Measurements from ENCODE around the gene C11orf42. TPM values are rescaled to one million over a fixed set of nuclear protein-coding genes. Genes with fewer than 3 reads are reported as not detected.

The C11orf42 gene
- total RNA-seq, result not detected in 2 replicates

GRCh38 chr11:6205366-6205765 is at the start of gene C11orf42:
Gene C11orf42 (plus strand): TSS chr11:6205557. CDS start chr11:6205616, 59 bp downstream.

GRCh38 chr11:6170226-6170625 is 35.1 kb upstream of the C11orf42 start, which contains the start of gene OR52B2:
Gene OR52B2 (minus strand): TSS chr11:6170326. CDS start chr11:6170326, 0 bp downstream.

GRCh38 chr11:6199174-6199810 is 6.1 kb upstream of the C11orf42 start, which contains the start of gene OR52W1:
Gene OR52W1 (plus strand): TSS chr11:6199224. CDS start chr11:6199224, 0 bp downstream.

GRCh38 chr11:6234387-6235107 is 29.2 kb downstream of the C11orf42 start, which contains the start of gene FHIP1B:
Gene FHIP1B (minus strand): TSS chr11:6234636. CDS start chr11:6224516, 10,120 bp downstream.

GRCh38 chr11:6238902-6239301 is 33.5 kb downstream of the C11orf42 start, which contains the start of gene CNGA4:
Gene CNGA4 (plus strand): TSS chr11:6239089. CDS start chr11:6239207, 118 bp downstream.

Other genes with a start within 250 kb of the C11orf42 start
- gene OR56A5, start 237.1 kb upstream of the C11orf42 start, total RNA-seq, result not detected in 2 replicates
- gene OR52L1, start 218.6 kb upstream of the C11orf42 start, total RNA-seq, result not detected in 2 replicates
- gene OR56A4, start 198.6 kb upstream of the C11orf42 start, total RNA-seq, result not detected in 2 replicates
- gene OR56A1, start 174.8 kb upstream of the C11orf42 start, total RNA-seq, result not detected in 2 replicates
- not detected in 2 replicates for gene OR56B4, start 97.9 kb upstream of the C11orf42 start, total RNA-seq
- gene OR52B2, start 35.2 kb upstream of the C11orf42 start, total RNA-seq, result not detected in 2 replicates
- not detected in 2 replicates for gene OR52W1, start 6.3 kb upstream of the C11orf42 start, total RNA-seq
- gene FHIP1B, start 29.1 kb downstream of the C11orf42 start, total RNA-seq, result 21.1 and 25.6 TPM in 2 replicates
- gene CNGA4, start 33.5 kb downstream of the C11orf42 start, total RNA-seq, result 0.16 TPM in 1 of 2 replicates, not detected in the other
- not detected in 2 replicates for gene CCKBR, start 54.3 kb downstream of the C11orf42 start, total RNA-seq
- gene CAVIN3, start 114.9 kb downstream of the C11orf42 start, total RNA-seq, result 114 and 694 TPM in 2 replicates
- 59.0 and 71.1 TPM in 2 replicates for gene SMPD1, start 184.9 kb downstream of the C11orf42 start, total RNA-seq
- 41.0 and 41.1 TPM in 2 replicates for gene APBB1, start 213.5 kb downstream of the C11orf42 start, total RNA-seq
- 1.4 TPM in 1 of 2 replicates, not detected in the other for gene HPX, start 235.4 kb downstream of the C11orf42 start, total RNA-seq

All from epithelial cell of alveolus of lung (primary cell).